ENCODE data around the gene BTBD16.

BTBD16 gene

DNA sequence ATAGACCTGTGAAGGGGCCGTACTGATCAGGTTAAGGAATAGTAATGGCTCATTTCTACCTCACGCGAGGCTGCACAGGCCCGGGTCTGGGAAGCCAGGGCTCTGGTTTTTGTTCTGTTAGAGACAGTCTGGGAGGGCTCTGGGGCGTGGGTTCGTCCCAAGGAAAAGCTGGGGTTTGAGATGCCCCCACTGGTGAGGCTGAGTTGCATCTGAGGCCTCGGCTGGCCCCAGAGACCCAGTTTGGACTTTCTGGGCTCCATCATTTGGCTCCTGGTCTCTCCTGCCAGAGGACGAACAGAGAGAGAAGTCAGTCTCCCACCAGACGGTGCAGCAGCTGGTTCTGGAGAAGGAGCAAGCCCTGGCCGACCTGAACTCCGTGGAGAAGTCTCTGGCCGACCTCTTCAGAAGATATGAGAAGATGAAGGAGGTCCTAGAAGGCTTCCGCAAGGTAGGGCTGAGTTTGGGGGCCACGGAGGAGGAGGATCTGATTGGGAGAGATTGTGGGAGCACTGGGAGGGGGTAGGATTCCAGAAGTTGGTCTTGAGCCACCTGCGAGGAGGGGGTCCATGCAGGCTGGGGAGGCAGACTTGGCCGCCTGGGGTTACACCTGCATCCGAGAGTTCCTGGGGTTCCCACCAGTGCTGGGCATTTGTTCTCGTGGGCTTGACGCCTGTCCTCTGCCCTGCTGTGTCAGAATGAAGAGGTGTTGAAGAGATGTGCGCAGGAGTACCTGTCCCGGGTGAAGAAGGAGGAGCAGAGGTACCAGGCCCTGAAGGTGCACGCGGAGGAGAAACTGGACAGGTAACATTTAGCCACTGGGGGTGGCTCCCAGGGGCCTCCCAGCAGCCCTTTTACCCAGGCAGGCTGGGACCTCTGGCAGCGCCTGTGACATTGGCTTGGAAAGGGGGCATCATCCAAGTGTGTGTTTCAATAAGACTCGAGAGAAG is 22.5 kb upstream of the BTBD16 start:
- DNase-seq, result no peak

DNA sequence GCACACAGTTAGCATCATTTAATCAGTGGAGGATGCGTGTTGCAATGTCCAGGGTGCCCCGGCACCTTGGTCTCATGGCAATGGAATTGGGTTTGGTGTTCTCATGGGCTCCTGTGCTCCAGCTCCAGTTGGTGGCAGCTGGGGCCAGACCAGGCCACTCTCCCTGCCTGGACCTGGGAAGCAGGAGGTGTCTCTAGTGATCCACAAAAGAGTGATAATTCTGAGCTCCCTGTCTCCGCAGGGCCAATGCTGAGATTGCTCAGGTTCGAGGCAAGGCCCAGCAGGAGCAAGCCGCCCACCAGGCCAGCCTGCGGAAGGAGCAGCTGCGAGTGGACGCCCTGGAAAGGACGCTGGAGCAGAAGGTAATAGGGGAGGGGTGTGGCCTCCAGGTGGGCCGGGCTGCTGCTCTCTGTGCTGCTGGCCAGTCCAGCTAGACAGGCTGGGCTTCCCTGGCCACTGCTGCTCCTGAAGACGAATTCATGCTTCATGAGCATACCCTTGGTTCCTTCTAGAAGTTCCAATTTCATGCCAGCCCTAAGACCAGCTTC is 21.7 kb upstream of the BTBD16 start:
- no peak for DNase-seq

DNA sequence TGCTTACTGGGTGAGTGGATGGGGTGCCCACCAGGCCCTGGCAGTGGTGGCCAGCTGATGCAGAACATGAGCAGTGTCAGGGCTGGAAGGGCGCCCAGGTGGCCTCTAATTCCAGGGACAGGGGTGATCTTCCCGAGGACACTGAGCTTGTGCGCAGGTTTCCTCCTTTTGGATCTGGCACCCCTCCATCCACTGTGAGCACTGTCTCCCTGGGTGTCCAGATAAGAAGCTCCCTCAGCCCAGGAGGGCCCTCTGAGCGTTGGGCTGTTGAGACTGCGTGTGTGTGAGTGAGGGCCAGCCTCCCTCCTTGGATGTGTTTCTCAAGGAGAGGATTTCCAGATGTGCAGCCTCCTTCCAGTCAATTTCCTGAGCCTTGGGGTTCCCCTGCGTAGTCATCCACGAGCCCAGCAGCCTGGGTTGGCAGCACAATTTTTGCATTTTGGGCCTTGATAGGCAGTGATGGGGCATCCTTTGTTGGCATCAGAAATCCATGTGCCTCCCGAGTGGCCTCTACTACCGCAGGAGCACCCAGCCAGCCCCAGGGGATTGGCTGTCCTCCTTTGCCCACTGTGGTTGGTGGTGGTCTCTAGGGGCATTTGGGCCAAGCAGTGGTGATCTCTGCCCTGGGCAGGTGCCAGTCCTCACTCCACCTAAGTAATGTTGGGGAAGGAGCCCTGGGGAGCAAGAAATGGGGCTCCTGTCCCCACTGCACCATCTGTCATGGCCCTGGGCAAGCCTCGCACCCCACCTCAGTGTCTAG is 20.9 kb upstream of the BTBD16 start:
- no peak for DNase-seq

DNA sequence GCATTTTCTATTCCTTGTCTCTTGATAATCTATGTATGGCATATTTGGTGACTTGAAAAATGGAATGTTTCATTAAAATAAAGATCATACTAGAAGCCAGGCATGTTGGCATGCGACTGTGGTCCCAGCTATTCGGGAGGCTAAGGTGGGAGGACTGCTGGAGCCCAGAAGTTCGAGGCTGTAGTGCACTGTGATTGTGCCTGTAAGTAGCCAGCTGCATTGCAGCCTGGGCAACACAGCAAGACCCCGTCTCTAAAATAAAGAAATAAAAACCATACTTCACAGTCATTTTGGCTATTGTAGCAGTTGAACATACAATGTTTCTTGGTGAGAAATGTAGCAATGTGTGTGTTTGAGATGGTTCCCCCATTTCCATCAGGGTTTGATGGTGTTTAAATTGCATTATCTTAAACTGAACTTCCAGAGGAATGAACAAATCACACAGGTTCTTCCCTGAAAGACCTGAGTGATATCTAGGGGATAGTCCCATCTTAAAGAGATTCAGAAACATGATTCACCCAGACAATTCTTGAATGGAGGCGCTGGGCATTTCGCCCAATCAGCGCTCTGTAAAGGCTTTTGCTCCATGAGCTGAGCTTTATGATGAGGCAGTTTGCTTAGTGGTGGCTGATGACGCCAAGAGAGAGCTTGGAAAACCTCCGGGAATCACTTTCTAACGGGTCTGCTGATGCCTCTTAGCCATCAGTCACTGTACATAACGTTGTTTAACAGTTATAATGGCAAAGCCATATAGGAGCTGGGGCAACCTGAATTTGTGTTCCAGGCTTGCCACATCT is 19.4 kb upstream of the BTBD16 start:
- no peak for DNase-seq

DNA sequence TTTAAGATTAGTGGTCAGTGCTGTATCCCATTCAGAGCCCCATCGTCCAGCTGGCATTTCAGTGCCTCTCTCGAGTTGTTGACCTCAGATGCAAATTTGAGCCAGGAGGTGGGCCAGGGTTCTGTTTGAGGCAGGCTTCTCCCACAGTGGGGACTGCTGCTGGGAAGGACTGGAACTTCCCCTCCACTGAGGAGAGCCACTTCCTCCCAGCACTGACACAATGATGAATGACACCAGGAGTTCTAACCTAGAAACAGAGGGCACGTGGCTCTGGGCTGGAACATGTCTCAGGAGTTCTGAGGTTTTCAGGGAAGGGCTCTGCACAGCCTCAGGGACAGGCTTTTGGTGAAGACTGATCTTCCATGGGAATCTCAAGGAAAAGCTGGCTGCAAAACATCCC is 18.3 kb upstream of the BTBD16 start:
- no peak for DNase-seq

DNA sequence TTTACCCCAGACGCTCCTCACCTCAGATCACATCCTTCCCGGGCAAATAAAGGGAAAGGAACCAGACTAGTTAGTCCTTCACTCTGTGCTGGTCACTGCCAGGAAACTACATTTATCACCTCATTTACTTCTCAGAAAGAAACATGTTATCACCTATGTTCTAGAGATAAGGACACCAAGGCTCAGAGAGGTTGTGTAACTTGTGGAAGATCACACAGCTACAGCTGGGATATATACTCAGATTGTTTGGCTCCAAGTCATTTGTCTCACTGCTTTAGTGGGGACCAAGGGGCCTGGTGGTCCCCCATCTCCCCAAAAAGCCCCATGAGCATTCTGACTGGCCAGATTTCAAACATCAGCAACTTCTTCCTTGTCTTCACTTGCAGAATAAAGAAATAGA is 17.5 kb upstream of the BTBD16 start:
- no peak for DNase-seq

DNA sequence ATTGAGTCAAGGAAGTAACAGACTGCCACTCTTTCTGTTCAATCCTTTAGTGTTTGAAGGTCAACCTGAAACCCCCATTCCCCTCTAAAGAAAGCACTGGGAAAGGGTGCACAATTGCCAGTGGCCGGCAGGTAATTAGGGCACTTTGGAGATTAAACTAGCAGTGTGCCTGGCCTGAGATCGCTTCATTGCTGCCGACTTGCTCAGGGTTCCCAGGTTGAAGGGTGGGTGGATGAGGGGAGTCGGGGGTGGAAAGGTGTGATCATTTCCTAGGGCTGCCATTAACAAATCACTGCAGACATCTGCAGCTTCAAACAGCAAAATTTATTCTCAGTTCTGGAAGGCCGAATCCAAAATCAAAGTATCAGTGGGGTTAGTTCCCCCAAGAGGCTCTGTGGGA is 16.3 kb upstream of the BTBD16 start:
- no peak for DNase-seq

DNA sequence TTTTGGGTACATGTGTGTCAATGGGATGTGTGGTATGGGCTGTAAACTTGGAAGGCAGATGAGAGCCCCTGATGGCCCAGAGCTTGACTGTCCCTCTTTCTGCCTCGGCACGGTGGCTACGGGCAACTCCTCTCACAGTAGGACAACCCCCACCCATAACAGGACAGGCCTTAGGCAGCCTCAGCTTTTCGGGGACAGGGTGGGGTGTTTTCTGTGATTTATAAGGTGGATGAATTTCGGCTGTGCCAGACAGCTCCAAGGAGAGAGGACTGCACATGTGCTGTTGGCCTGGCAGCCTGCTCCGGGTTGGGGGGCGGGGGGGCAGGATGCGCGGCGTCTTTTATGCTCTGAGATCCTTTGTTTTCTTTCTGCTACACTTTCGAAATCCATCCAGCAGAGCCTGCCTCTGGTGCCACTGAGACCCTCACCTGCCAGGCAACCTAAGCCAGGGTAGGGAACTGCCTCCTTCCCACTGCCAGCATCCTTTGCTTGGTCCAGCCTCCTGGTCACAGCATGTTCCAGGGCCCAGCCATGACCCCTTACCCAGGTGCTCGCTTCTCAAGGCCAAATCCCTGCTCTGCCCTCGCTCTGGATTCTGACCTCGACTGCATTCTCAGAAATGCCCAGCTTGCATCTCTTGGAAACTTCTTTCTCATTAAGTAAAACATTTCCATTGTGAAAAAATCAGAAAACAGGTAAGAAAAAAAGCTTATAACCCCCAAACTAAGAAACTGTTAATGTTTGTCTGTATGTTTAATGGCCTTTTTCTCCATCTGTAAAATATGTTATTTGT is 15.4 kb upstream of the BTBD16 start:
- no peak for DNase-seq

DNA sequence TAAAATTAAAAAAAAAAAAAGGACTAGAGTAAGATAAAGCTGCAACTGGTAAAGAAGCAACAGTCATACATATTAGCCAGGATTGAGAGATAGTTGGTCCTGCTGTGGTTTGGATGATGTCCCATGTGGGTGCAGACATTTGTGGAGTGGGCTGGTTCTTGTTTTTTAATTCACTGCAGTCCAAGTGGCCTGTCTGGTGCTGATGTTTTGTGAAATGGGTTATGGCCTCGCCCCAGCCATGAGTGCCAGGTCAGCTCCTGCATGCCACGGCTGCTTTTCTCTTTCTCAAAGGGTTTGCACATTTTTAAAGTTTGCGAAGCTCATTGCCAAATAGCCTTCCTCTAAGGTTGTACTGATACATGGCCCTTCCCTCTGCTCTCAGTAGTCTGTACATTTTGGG is 14.1 kb upstream of the BTBD16 start:
- no peak for DNase-seq

DNA sequence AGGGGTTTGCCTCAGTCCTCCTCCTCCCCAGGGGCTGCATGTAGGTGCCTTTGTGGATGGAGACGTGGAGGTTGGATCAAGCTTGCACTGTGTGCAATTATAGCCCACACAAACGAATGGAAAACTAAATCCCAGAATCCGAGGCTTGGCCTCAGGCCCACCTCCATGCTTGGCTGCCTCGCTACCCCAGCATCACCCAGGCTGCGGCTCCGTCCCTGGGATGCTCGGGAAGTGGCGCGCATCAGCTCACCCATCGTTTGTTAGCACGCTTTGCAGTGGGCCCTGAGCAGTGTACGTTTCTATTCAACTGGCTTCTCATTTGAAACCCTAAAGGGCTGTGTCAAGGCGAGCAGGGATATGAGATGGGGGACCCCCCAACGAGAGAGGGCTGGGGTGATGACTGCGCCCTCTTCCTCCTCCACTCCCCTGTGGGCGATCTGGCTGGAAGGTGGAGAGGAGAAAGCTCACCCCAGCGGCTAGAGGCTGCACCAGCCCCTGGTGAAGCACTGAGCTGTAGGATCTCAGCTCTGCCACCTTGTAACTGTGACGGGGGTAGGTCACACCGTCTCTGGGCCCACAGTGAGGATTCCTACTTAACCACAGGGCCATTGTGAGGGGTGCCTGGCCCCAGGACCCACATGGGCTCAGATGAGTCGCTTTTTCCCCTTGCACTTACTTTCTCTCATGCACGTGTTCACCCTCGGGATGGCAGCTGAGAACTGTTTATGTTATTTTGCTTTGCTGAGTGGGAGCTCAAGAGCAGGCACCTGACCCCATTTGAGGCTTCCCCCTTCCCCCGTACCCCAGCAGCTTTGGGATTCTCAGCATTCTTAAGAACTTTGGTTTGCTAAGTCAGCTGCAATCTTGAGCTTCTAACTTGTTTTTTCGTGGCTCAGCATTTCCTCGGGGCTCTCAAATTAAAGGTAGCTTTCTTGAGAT is 12.7 kb upstream of the BTBD16 start:
- no peak for DNase-seq

DNA sequence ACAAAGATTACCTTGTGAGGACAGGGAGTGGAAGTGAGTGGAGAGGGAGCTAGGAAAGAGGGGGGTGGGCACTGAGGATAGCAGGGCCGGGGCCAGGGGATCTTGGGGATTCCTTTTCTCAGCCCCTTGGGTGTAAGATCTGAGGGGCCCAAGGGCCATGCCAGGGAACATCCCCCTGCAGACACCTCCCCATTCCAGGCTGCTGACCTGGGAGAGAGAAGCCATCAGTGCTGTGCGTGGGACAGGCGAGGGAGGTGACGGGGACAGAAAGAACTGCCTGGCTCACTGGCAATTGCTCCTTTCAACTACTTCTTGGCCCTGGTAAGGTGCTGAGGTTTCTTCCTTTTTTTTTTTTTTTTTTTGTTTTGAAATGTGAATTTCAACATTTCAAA is 12.0 kb upstream of the BTBD16 start:
- no peak for DNase-seq

DNA sequence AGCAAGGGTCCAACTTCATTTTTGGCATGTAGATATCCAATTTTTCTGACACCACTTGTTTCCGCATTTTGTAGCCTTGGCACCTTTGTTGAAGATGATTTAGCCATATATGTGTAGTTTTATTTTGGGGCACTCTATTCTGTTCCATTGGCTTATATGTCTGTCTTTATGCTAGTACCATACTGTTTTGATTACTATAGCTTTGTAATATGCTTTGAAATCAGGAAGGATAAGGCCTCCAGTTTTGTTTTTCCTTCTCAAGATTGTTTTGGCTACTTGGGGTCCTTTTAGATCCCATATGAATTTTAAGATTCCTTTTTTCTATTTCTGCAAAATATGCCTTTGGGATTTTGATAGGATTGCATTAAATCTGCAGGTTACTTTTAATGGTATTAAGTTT is 9.5 kb upstream of the BTBD16 start:
- no peak for DNase-seq

DNA sequence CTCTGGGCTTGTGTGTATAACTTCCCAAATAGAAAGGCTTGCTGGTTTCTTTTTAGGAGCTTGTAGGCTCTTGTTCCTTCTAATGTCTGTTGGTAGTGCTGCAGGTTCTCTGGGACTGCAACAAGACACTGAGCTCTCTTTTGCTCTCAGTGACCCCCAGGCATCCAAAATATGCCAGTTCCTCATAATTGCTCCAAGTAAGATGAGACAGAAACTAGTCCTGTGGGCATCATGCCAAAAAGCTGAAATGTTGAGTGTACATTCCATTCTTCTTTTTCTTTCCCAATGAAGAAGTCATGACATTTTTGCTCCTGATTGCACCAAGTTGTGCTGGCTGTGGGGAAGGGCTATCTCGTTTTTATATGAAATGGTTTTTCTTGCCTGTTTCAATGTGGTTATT is 7.1 kb upstream of the BTBD16 start:
- no peak for DNase-seq

DNA sequence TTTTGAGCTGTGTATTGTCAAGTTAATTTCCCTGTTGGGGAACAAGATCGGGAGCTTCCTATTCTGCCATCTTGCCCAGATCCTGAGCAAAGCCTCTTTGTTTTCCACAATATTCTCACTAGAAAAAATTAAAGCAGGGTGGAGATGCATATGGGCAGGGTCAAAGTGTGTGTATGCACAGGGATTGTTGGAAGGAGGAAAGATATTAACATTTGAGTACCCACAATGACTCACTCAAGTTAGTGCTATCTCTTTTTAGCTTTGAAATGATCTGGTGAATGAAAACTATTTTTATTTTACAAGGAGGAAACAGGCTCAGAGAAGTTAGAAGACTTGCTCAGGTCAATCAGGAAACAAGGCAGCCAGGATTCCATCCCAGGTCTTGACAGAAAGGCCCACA is 6.7 kb upstream of the BTBD16 start:
- no peak for DNase-seq

DNA sequence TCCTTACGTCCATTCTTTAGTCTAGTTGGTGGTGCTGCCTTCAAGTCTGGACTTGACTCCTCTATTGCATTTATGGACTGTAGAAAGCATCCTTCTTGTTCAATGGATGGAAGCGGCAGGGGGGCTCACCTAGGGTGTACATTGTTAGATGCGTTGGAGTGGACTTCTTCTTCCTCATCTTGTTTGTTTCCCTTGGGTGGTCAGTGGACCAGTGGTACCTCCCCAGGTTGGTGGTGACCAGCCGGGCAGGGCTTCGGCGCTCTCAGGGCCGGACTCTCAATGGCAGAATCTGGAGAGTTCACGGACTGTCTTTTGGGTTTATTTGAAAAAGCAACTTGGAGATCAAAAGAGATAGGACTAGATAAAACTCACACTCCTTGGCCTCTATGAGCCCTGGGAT is 6.2 kb upstream of the BTBD16 start:
- no peak for DNase-seq

DNA sequence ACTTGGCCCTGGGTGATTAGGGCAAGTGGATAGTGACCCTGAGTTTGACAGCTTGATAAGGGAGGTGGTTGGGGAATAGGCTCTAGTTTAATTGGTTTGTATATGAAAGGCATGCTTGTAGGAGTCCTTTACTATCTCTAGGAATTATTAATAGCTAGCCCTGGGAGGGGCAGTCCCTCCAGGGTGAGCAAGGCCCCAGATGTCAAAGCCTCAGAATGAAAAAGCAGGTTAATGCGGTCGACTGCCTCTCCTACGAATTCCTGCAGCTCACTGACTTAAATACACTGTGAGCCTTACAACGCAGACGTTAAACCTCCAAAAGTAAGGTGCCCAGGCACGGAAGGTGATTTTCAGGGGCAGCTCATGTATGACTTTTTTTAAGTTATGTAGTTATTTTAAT is 5.2 kb upstream of the BTBD16 start:
- DNase-seq, result no peak

DNA sequence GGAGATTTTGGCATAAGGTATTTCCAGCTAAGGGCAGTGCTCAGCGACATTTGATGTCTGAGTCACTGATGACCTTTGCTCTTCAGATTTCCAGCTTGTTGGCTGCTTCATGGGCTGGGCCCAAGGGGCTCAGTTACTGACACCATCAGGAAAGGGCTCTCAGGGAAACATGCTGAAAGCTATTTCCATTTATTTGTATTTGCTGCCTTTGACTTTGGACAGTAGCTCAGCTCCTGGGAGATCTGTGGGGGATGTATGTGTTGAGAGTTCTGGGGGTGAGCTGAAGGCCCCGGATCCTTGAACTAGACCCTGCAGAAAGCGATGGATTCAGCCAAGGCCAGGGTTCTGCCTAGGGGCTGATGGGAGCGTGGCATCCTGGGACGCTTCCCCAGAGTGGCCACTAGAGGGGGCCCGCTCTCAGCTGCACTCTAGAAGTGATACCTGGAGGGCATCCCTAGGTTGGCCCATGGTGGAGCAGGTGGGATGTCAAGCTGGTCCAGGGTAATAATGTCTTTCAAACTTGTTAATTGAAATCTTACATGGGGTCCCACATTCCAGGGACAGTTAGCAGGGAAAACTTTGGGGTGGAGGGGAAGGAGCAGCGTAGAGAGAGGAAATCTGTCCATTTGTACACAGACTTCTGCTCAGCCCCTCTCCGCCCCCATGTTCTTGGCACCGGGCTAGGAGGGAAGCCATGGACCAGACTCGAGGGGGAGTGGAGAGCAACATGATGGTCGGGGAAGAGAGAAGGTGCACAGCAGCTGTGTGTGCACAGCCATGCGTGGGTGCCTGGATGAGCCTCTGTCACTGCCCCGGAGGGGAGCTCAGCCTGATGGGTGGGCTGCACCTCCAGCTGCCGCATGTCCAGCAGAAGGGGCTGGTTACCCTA is 3.0 kb upstream of the BTBD16 start:
- DNase-seq, result peak; percentile 17

DNA sequence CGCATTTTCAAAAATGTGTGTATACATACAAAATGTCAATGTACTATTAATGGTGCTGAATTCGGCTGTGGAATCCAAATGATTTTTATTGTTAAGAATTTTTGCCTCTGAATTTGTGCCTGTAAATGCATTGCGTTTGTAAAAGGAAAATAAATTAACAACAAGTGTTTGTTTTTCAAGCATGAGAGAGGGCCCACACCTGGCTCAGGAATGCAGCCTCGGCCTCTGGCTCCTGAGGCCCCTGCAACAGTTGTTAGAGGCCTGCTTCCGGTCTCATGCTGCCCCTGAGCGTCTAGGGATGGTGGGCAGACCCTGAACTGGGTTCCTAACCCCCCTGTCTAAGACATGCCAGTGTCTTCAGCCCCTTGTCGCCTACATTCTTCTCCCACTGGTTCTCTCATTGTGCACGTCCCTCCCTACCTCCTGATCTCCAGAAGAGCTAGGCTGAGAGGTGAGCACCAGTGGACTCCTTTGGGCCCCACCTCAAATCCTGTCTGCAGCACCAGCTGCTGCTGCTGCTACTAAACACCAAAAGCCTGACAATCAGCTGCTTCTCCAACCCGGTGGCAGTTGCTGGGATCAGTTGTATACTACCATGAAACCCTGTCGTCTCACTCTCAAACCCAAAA is 1.9 kb upstream of the BTBD16 start:
- DNase-seq, result no peak

DNA sequence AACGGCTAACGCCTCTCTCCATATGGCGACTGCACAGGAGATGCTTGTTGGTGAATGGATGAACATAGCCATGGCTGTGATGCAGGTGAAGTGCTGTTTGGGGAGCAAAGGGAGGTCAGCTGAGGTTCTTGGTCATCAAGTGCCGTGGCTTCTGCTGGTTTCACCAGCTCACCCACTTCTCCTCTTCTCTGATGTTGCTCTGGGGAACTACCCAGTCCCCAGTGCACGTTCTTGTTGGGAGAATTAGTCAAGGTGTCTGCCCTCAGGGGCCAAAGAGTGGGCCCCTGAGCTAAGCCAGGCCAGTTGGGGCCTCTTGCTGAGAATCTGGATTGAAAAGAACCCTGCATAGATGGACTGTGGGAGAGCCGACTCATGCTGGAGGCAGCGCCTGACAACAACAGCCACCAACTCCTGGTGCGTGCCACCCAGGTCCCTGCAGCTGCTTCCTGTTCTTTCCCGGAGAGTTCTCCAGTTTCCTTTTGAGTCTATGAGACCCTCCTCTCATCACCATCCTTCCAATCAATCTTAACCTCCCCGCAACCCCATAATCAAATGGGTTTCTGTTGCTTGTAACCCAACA is 3.0 kb downstream of the BTBD16 start:
- no peak for DNase-seq
